NCI-H2196 treated with DMSO at 0.1 percent for 48 hours (cell line): ENCODE results near the gene AHCTF1.

Experiments
- DNase-seq: peaks from one replicate; lab custom pipeline; 2025; ENCODE audit not compliant: unreplicated experiment; lab: John Stamatoyannopoulos, UW

AHCTF1 gene

DNA sequence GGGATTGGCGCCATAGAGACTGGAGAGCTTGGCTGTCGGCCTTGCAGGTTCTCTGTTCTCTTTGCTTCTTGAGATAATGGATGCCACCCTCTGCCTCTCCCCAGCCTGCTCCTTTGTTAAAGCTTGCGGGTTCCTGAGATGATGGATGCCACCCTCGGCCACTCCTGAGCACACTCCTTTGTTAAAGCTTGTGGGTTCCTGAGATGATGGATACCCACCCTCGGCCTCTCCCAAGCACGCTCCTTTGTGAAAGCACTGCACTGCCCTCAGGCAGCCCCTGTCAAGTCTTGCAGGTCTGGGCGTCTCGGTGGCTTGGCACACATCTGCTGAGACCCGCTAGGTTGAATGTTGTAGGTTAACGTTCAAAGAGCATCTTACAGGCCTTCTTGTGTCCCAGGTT lies 131.0 kb downstream of the AHCTF1 start:
- no peak for DNase-seq

DNA sequence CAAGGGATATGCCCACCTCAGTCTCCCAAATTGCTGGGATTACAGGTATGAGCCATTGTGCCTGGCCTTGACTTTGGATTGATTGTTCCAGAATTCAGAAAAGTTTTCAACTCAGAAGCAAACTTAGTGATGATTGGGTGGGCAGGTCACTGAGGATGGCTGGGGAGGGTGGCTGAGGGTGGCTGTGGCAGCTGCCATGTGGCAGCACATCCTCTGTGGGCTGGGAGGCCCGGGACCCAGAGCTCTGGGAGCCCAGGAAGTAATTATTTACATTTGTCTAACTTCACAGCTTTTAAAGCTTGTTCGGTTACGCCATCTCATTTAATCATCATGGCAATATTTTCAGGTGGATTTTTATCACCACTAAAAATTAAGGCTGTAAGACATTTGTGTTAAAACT lies 131.4 kb downstream of the AHCTF1 start:
- no peak for DNase-seq

DNA sequence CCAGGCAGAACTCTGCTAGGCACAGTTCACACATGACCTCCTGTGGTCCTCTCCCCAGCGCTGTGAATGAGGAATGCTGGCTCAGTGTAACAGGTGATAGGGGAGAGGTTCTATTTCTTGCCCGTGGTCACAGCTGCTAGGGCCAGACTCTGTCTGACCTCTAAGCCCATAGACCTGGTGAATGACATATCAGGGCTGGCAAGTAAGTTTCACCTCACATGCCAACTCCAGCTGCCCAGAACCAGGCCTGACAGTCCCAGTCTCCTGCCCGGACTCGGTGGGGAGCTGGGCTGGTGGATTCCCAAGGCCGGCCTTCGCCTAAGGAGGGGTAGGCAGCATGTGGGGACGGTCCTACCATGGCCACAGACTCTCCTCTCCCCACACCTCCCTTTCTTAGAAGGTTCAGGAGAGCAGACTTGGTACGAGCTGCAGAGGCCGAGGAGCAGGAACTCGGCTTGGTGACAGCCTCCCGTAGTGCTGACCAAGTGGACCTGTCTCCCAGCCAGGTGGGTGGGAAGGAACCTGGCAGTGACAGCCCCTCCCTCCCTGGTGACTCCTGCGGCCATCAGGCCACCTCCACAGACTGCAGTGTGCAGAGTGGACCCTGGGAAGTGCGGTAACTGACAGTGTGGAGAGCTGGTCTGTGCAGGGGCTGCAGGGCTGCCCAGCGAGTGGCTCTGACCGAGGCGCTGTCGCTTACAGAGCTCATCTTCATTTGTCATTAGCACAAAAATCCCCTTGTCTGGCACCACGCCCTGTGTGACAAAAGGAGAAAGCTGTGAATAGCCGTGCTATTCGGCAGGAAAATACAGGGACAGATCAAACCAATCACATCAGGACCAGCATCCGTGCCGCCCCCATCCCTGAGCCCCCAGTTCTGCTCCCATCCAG lies 132.9 kb downstream of the AHCTF1 start:
- DNase-seq = no peak

DNA sequence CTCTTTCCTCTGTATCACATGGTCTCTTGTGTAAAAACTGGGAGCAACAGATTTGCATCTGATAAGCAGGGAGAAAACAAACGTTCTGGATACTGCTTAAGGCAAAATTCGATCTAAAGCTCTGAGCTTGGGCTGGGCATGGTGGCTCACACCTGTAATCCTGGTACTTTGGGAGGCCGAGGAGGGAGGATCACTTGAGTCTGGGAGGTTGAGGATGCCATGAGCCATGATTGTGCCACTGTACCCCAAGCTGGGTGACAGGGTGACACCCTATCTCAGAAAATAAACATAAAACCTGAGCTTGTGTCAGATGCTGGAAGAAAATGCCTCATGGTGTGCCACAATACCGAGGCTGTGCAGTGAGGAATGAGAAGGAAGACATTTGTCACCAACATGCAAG lies 133.6 kb downstream of the AHCTF1 start:
- DNase-seq = no peak

DNA sequence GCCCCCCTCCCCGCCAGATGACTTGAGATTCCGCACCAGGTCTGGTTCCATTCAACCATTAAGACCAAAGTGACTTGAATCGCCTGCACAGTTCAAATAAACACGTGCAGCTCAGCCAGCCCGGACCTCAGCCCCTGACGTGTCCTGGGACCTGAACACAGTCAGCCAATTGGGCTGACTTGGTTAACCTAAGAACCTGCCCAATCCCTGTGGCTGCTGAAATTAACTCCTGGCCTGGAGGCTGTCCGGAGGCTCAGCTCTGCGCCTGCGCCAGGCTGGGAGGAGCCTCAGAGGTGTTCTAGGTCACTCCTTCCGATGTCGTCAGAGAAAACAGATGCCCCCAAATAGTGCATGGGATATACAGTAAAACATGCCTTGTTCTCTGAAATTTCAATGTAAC lies 134.2 kb downstream of the AHCTF1 start:
- DNase-seq = no peak

DNA sequence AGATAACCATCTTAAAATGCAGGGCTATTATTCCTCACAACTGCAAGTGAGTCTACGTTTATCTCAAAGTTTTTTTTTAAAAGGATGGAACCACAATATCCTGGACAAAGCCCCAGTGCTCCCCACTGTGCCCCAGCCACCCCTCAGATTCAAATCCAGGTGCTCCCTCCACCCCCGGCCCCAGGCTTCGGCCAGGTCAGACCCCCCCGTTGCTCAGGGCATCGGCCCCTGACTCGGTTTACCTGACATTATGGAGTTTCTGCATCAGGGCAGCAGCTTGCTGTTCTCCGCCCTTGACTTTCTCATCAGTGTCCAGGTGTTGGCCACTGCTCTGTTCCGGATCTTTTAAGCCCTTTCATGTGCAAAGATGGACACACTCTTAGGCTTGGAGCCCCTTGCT lies 134.6 kb downstream of the AHCTF1 start:
- no peak for DNase-seq

DNA sequence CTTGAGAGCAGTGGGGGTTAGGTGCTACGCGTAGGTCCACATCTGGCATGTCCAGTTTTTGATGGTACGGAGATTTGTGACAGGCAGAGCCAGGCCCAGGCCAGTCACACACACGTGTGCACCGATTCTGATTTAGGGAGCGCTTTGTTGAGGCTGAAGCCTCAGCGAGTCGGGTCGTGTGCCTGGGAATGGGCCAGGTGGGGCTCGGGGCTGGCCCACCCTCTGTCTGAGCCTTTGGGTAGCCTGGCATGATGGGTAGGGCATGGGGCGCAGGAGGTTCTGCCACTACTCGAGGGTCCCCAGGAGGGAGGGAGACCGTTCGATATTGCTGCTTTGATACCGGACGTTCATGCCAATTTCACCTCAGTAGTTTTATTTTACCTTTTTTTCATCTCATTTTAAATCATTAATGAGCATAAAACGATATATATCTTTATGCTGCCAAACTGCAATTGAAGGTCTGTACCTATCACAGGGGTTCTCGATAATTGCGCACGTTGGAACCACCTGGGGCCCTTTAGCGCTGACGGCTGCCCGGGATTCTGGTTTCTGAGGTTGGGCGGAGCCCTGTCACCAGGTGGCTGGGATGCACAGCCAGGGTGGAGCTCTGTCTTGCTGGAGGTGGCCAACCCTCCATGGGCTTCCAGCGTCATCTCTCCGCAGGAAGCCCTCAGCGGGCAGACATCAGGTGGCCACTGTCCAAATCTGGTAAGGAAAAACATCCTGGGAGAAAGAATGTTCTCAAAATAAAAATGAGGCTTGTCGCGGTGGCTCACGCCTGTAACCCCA lies 135.6 kb downstream of the AHCTF1 start:
- no peak for DNase-seq

DNA sequence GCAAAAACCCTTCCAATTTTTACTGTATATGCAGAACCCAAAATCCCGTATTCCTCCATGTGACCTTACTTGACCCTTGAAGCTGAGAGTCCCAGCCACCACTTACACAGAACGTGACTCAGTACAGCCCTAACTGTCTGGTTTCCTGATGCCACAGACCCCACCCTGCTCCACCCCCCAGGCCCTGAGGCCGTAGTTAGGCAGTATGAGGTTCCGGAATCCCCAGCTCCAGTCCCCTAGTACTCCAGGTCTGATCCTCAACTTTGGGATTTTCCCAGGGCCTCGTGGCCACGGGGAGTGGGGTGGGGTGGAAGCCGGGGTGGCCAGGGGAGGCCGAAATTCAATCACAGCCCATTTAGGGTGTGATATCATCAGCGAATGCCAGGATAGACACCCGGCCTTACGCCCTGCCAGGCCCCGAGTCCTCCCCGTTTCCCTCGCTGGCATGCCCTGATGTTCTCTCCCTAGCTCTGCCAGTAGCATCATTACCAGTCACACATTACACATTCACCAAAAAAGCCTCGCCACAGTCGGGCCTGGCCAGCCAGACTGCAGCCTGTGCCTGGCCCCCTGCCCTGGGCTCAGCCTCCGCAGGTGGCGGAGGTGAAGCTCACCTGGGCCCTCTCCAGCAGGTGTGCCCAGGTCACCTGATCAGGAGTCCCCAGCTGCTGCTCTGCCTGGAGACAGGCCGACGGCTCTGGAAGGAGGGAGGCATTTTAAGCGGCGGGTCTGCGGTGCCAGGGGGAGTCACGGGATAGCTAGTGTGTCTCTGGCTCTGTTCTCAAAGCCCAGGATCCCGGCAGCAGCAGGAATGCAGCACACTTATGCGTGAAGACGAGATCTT lies 136.7 kb downstream of the AHCTF1 start:
- DNase-seq = no peak

DNA sequence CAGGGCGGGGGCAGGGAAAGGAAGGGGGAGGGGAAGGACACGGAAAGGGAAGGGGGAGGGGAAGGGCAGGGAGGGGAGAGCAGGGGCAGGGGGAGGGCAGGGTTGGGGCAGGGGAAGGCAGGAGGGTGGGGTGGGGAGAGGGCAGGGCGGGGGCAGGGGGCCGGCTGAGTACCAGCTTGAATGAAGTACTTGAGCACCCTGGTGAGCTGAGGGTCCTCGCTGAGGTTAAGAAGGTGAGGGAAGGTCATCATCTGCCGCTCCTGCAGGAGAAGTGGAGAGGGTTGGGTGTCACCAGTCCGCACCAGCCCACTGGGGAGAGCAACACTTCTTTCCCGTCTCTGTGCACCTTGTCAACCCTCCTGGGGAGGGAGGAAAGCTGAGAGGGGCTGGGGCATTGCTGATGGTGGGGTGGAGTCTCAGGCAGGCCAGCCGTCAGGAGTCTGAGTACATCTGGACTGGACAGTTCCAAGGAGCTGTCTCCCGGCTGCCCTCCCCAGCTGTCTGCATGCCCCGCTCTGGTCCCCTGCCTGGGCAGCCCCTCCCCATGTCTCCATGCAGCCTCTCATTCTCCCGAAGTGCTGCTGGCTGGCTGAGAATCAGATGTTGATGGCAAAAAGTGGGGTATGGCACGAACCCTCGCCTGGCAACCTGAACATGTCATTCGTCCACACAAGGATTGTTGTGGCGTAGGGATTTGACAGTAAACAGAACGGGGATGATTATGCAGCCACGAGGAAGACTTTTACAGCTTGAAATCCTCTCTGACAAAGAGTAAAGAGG lies 137.5 kb downstream of the AHCTF1 start:
- DNase-seq = no peak

DNA sequence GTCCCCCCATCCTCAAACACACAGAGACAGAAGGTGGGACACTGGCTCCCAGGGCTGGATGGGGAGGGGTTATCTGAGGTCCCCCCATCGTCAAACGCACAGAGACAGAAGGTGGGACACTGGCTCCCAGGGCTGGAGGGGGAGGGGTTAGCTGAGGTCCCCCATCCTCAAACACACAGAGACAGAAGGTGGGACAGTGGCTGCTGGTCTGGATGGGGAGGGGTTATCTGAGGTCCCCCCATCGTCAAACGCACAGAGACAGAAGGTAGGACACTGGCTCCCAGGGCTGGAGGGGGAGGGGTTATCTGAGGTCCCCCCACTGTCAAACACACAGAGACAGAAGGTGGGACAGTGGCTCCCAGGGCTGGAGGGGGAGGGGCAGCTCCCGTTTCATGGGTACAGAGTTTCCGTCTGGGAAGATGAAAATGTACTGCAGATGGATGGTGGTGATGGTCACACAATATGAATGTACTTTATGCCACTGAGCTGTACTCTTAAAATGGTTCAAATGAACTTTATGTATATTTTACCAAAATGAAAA lies 138.3 kb downstream of the AHCTF1 start:
- no peak for DNase-seq

DNA sequence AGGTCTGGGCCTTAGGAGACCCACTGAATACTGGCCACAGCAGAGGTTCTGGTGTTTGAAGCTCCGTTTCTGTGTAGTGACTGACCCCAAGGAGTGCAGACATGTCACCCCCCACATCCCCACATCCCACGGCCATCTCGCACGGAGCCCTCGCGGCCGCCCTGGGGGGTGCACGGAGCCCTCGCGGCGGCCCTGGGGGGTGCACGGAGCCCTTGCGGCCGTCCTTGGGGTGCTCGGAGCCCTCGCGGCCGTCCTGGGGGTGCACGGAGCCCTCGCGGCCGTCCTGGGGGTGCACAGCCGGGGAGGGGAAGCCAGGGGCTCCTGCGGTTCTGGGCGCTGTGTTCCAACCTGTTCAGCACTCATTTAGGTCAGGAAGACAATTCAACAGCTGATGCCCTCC lies 139.1 kb downstream of the AHCTF1 start:
- no peak for DNase-seq

DNA sequence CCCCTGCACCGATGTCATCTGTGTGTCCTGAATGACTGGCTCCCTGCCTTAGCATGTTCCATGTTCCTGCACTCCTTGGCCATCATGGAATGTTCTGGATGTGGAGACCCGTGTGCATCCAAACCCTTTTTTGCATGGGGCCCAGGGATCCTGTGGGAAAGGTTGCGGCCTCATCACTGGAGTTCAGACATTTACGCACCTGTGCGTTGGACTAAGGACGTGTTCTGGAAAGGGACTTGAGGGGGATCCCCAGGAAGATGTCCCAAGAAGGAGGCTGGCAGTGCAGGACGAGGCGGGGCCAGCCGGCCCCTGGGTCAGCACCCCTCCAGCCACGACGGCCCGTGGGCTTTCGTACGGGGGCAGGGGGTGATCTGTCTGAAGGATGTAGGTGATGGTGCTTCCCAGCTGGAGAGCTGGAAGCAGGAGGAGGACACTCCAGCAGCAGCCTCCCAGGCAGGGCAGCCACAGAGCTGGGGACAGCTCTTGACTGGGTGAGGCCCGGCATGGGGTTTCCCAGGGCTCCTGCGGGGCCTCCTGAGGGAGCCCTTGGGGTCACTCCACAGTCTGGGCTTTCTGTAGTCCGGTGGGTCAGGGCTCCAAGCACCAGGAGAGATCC lies 140.3 kb downstream of the AHCTF1 start:
- no peak for DNase-seq

DNA sequence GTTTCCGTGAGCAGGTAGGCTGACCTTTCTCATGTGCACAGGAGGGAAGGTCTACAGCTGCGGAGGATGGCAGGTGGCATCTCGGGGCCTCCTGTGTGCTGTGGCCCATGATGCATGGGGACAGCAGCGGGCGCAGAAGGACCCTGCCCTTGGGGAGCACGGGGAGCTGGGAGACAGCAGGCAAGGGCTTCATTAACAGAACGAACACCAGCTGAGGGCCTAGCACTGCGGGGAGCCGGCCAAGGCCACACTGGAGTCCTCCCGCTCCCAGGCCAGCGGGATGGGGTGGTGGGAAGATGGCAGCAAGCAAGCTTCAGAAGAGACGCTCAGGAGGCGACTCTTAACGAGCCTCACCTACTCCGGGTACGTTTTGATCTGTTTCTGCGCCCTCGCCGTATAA lies 140.9 kb downstream of the AHCTF1 start:
- no peak for DNase-seq

DNA sequence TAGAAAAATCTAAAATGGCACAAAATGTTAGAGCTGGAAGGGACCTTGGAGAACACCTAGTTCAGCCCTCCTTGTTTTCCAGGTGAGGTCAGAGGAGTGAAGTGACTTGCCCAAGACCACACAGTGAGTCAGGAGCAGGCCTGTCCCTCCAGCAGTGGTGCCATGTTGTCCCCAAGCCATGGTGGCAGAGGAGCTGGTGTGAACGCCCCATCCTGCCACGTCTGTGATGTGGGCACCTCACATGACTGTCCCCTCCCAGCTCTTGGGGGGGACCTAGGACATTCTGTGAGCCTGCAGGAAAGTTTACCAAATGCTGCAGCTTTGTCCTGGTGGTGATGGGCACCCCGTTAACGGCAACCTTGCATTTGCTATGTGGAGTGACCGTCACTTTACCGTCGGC lies 141.4 kb downstream of the AHCTF1 start:
- DNase-seq = no peak

DNA sequence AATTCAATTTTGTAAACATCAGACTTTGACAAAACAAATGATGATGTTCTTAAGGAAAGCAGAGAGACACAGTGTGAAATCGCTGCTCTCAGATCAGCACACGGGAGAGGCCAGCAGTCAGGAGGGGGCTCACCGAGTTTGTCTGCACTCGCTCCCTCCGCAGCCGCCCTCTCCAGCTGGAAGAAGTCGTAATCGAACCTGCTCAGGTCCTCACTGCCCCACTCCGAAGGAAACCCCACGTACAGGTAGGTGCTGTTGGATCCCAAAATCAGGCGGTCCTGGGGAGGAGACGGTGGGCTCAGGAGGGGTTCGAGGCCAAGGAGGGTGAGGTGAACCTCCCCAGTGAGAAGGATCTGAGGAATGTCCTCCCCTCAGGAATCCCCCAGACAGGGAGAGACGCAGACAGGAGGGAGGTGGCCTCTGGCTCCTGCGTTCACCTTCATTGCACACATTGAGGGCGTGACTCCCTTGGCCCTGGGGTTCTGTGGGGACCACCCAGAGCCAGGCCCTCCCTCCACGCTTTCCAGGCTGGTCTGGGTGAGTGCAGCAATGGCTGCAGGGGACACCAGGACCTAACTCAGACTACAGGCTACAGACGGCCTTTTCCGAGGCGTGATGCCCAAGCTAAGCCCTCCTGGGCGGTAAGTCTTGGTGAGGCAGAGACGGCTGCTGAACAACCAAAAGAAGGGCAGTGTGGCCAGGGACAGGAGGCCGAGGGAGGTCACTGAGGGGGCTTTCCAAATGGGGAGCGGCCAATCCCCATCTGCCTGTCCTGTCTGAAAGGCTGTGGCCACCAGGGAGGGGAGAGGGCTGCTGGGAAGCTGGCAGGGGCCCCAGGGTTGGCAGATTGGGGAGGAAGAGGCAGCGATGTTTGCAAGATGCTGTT lies 142.1 kb downstream of the AHCTF1 start:
- no peak for DNase-seq
